Mesothelial cell of epicardium (in vitro differentiated cells): ENCODE results near the gene CDK16. TPM values are rescaled to one million over a fixed set of nuclear protein-coding genes. Genes with fewer than 3 reads are reported as not detected.

ENCODE experiments used
- DNase-seq, 2 experiments: peaks; one replicate each; pipeline ENCODE4 v3.0.0; 2021; ENCODE audit warnings: low spot score in 2 of 2; ENCODE audit not compliant: unreplicated experiment in 2 of 2
- H3K27ac Mint-ChIP-seq: 2 replicates; pipeline ENCODE4 v1.8.0; 2021; ENCODE audit warnings: mixed read lengths
- H3K27me3 Mint-ChIP-seq: 2 replicates; pipeline ENCODE4 v1.8.0; 2021; ENCODE audit warnings: low read depth, mixed read lengths
- H3K36me3 Mint-ChIP-seq: 2 replicates; pipeline ENCODE4 v1.8.0; 2021; ENCODE audit warnings: mixed read lengths
- H3K4me1 Mint-ChIP-seq: 2 replicates; pipeline ENCODE4 v1.8.0; 2021; ENCODE audit warnings: mixed read lengths
- H3K4me3 Mint-ChIP-seq: 2 replicates; pipeline ENCODE4 v1.8.0; 2021; ENCODE audit warnings: mild to moderate bottlenecking, moderate library complexity, mixed read lengths
- H3K9me3 Mint-ChIP-seq: 2 replicates; pipeline ENCODE4 v1.8.0; 2021; ENCODE audit warnings: mixed read lengths
- CTCF ChIP-seq: fragments of 200-600 bp; sonication (generic); IDR thresholded peaks from one replicate; pipeline ENCODE4 v1.5.0; 2021; ENCODE audit warnings: antibody characterized with exemption; ENCODE audit not compliant: unreplicated experiment
- total RNA-seq: library from RNA; stranded (reverse); gene quantifications from 3 replicates; pipeline ENCODE4 v1.2.1, GENCODE V29; 2021

CDK16 gene
- total RNA-seq, 1 donor from 2014 or later: 216 TPM

GRCh38 chrX:47239199-47239598, 20.7 kb downstream of the CDK16 start:
- Mint-ChIP-seq H3K4me1 (peaks cover 23% of the 10 kb centered on the region), H3K27me3 (no peaks in the 10 kb centered on the region), H3K36me3 (peaks cover 42% of the 10 kb centered on the region), H3K9me3 (no peaks in the 10 kb centered on the region), H3K4me3 (no peak overlapping the region), H3K27ac (no peak overlapping the region)
- no peak for TF ChIP-seq CTCF
- DNase-seq: no peak

- no peak for DNase-seq
- H3K4me1 Mint-ChIP-seq: peaks cover 22% of the 10 kb centered on the region
- H3K36me3 Mint-ChIP-seq: peaks cover 46% of the 10 kb centered on the region
- H3K4me3 Mint-ChIP-seq: no peak overlapping the region
- no peaks in the 10 kb centered on the region for H3K27me3 Mint-ChIP-seq
- no peak overlapping the region for H3K27ac Mint-ChIP-seq
- no peaks in the 10 kb centered on the region for H3K9me3 Mint-ChIP-seq
- TF ChIP-seq CTCF: no peak
Measured at GRCh38 chrX:47239898-47240545, 21.5 kb downstream of the CDK16 start.

GRCh38 chrX:47240619-47241018, 22.1 kb downstream of the CDK16 start:
- Mint-ChIP-seq H3K36me3 (peaks cover 49% of the 10 kb centered on the region), H3K4me1 (peaks cover 16% of the 10 kb centered on the region), H3K9me3 (no peaks in the 10 kb centered on the region), H3K4me3 (no peak overlapping the region), H3K27me3 (no peaks in the 10 kb centered on the region), H3K27ac (no peak overlapping the region)
- no peak for DNase-seq
- no peak for TF ChIP-seq CTCF

- Mint-ChIP-seq H3K27me3 (no peaks in the 10 kb centered on the region), H3K27ac (no peak overlapping the region), H3K4me3 (no peak overlapping the region), H3K4me1 (peaks cover 8% of the 10 kb centered on the region), H3K9me3 (no peaks in the 10 kb centered on the region), H3K36me3 (peaks cover 57% of the 10 kb centered on the region)
- no peak for TF ChIP-seq CTCF
- no peak for DNase-seq
Measured at GRCh38 chrX:47241201-47242011, 22.9 kb downstream of the CDK16 start.

GRCh38 chrX:47242321-47242720, 23.8 kb downstream of the CDK16 start:
- Mint-ChIP-seq H3K9me3 (no peaks in the 10 kb centered on the region), H3K36me3 (peaks cover 59% of the 10 kb centered on the region), H3K4me1 (peaks cover under 1% of the 10 kb centered on the region)

More at GRCh38 chrX:47242321-47242720, 23.8 kb downstream of the CDK16 start:
- Mint-ChIP-seq H3K27me3 (no peaks in the 10 kb centered on the region), H3K27ac (no peak overlapping the region), H3K4me3 (no peak overlapping the region)
- DNase-seq: no peak
- no peak for TF ChIP-seq CTCF
